ENCODE results near the gene AGBL5. TPM values are rescaled to one million over a fixed set of nuclear protein-coding genes. Genes with fewer than 3 reads are reported as not detected.

AGBL5 gene
- polyA plus RNA-seq, 1 donor, result 18.8 TPM

Other genes with a start within 250 kb of the AGBL5 start
- gene DPYSL5, start 203.5 kb upstream of the AGBL5 start, polyA plus RNA-seq (ENCODE audit: insufficient read length), result 39.8 TPM
- 41.2 TPM for gene MAPRE3, start 81.0 kb upstream of the AGBL5 start, polyA plus RNA-seq (ENCODE audit: insufficient read length)
- gene TMEM214, start 18.7 kb upstream of the AGBL5 start, polyA plus RNA-seq (ENCODE audit: insufficient read length), result 57.7 TPM
- gene OST4, start 20.0 kb downstream of the AGBL5 start, polyA plus RNA-seq (ENCODE audit: insufficient read length), result 202 TPM
- 66.7 TPM for gene EMILIN1, start 26.9 kb downstream of the AGBL5 start, polyA plus RNA-seq (ENCODE audit: insufficient read length)
- 1.5 TPM for gene KHK, start 35.1 kb downstream of the AGBL5 start, polyA plus RNA-seq (ENCODE audit: insufficient read length)
- 0.75 TPM for gene CGREF1, start 67.5 kb downstream of the AGBL5 start, polyA plus RNA-seq (ENCODE audit: insufficient read length)
- gene ABHD1, start 72.1 kb downstream of the AGBL5 start, polyA plus RNA-seq (ENCODE audit: insufficient read length), result 0.18 TPM
- gene PREB, start 83.0 kb downstream of the AGBL5 start, polyA plus RNA-seq (ENCODE audit: insufficient read length), result 35.1 TPM
- not detected for gene PRR30, start 87.7 kb downstream of the AGBL5 start, polyA plus RNA-seq (ENCODE audit: insufficient read length)
- gene TCF23, start 97.3 kb downstream of the AGBL5 start, polyA plus RNA-seq (ENCODE audit: insufficient read length), result 0.17 TPM
- gene ATRAID, start 160.4 kb downstream of the AGBL5 start, polyA plus RNA-seq (ENCODE audit: insufficient read length), result 83.7 TPM
- 18.6 TPM for gene SLC5A6, start 160.6 kb downstream of the AGBL5 start, polyA plus RNA-seq (ENCODE audit: insufficient read length)
- 28.0 TPM for gene CAD, start 165.7 kb downstream of the AGBL5 start, polyA plus RNA-seq (ENCODE audit: insufficient read length)
- 2.8 TPM for gene SLC30A3, start 211.4 kb downstream of the AGBL5 start, polyA plus RNA-seq (ENCODE audit: insufficient read length)
- gene DNAJC5G, start 223.8 kb downstream of the AGBL5 start, polyA plus RNA-seq (ENCODE audit: insufficient read length), result 0.34 TPM
- gene TRIM54, start 230.8 kb downstream of the AGBL5 start, polyA plus RNA-seq (ENCODE audit: insufficient read length), result 128 TPM

Measured in hindlimb muscle (tissue), 1 donor.